IPS-18c (cell line): ENCODE results near the gene NLRP13.

Experiments used
- H3K4me3 ChIP-seq: 2 replicates; pipeline ENCODE4 v1.7.0; 2013; ENCODE audit warnings: low read depth, mild to moderate bottlenecking, low read length, moderate library complexity; ENCODE audit not compliant: insufficient read depth
- H3K9me3 ChIP-seq: one replicate; pipeline ENCODE4 v1.6.1; 2013; ENCODE audit warnings: mild to moderate bottlenecking, low read length, moderate library complexity; ENCODE audit not compliant: control insufficient read depth, insufficient read depth

Gene NLRP13

GRCh38 chr19:55909801-55910200 is 22.3 kb downstream of the NLRP13 start:
- no peak overlapping the region for H3K4me3 ChIP-seq
- H3K9me3 ChIP-seq = peaks cover 27% of the 10 kb centered on the region

GRCh38 chr19:55907746-55908145 is 24.4 kb downstream of the NLRP13 start:
- H3K9me3 ChIP-seq = peaks cover 39% of the 10 kb centered on the region

DNA sequence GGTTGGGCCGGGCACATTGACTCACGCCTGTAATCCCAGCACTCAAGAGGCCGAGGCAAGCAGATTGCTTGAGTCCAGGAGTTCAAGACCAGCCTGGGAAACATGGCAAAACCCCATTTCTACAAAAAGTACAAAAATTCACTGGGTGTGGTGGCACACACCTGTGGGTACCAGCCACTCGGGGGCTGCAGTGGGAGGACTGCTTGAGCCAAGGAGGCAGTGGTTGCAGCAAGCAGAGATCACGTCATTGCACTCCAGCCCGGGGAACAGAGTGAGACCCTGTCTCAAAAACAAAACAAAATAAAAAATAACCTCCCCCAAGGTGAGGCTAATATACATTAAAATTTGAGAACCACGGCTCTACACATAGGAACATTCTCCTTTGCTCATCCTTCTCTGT is 24.9 kb downstream of the NLRP13 start:
- peaks cover 37% of the 10 kb centered on the region for H3K9me3 ChIP-seq
- H3K4me3 ChIP-seq = no peak overlapping the region

More at GRCh38 chr19:55907746-55908145, 24.4 kb downstream of the NLRP13 start:
- no peak overlapping the region for H3K4me3 ChIP-seq

- Histone ChIP-seq H3K9me3 (peaks cover 38% of the 10 kb centered on the region), H3K4me3 (no peak overlapping the region)
Observed at GRCh38 chr19:55902080-55902751, 29.9 kb downstream of the NLRP13 start.

- Histone ChIP-seq H3K4me3 (no peak overlapping the region), H3K9me3 (peaks cover 35% of the 10 kb centered on the region)
Observed at GRCh38 chr19:55901369-55902079, 30.6 kb downstream of the NLRP13 start.

GRCh38 chr19:55898911-55899310 is 33.2 kb downstream of the NLRP13 start:
- H3K9me3 ChIP-seq = peaks cover 39% of the 10 kb centered on the region
- no peak overlapping the region for H3K4me3 ChIP-seq

GRCh38 chr19:55882626-55883025 is 49.5 kb downstream of the NLRP13 start:
- H3K4me3 ChIP-seq = no peak overlapping the region
- H3K9me3 ChIP-seq = peaks cover 28% of the 10 kb centered on the region

GRCh38 chr19:55877211-55877610 is 54.9 kb downstream of the NLRP13 start:
- Histone ChIP-seq H3K4me3 (no peak overlapping the region), H3K9me3 (peaks cover 21% of the 10 kb centered on the region)

- peaks cover 18% of the 10 kb centered on the region for H3K9me3 ChIP-seq
- H3K4me3 ChIP-seq = no peak overlapping the region
Observed at GRCh38 chr19:55870736-55871135, 61.4 kb downstream of the NLRP13 start.

DNA sequence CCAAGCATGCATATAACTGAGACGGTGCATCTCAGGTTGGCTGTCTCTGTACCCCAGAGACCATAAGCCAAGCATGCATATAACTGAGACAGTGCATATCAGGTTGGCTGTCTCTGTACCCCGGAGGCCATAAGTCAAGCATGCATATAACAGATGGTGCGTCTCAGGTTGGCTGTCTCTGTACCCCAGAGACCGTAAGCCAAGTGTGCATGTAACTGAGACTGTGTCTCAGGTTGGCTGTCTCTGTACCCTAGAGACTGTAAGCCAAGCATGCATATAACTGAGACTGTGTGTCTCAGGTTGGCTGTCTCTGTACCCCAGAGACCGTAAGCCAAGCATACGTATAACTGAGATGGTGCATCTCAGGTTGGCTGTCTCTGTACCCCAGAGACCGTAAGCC is 65.0 kb downstream of the NLRP13 start:
- H3K4me3 ChIP-seq = no peak overlapping the region; the same call in 1 of the 2 replicates
- peaks cover 22% of the 10 kb centered on the region for H3K9me3 ChIP-seq

DNA sequence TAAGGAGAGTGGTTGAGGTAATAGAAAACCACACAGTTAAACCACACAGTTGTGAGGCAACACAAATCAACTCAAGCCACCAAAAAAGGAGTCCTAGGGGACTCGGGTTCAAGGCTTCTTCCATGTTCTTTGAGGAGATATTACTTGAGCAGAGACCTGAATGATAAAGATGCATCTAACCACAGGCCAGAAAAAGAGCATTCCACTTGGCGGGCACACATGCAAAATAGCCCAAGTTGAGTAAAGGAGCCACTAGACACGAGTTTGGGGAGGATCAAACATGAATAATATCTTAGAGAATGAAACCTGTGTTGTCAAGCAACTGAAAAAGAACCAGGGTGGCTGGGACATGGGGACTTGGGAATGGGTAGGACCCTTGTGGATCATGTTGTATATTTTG is 65.6 kb downstream of the NLRP13 start:
- H3K4me3 ChIP-seq = no peak overlapping the region
- peaks cover 22% of the 10 kb centered on the region for H3K9me3 ChIP-seq

- Histone ChIP-seq H3K9me3 (peaks cover 33% of the 10 kb centered on the region), H3K4me3 (no peak overlapping the region; the same call in 1 of the 2 replicates)
Observed at GRCh38 chr19:55858969-55859368, 73.2 kb downstream of the NLRP13 start.

GRCh38 chr19:55858401-55858800 is 73.7 kb downstream of the NLRP13 start:
- peaks cover 36% of the 10 kb centered on the region for H3K9me3 ChIP-seq
- H3K4me3 ChIP-seq = no peak overlapping the region

- H3K4me3 ChIP-seq = no peak overlapping the region
Observed at GRCh38 chr19:55857974-55858373, 74.2 kb downstream of the NLRP13 start.

DNA sequence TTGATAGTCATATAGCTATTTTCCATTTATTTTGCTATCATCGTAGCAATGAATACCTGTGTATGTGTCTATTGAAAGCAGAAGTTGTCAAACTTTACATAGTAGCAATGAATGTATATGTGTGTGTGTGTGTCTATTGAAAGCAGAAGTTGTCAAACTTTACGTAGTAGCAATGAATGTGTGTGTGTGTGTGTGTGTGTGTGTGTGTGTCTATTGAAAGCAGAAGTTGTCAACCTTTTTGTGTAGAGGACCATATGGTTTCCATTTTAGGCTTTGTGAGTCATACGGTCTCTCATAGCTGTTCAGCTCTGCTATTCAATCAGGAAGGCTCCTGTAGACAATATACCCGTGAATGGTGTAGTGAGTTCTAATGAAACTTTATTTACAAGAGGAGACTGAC is 75.0 kb downstream of the NLRP13 start:
- H3K4me3 ChIP-seq = peak overlapping the region; percentile 34; the same call in 1 of the 2 replicates
- H3K9me3 ChIP-seq = peaks cover 34% of the 10 kb centered on the region

More at GRCh38 chr19:55857974-55858373, 74.2 kb downstream of the NLRP13 start:
- H3K9me3 ChIP-seq = peaks cover 34% of the 10 kb centered on the region

- peaks cover 31% of the 10 kb centered on the region for H3K9me3 ChIP-seq
Observed at GRCh38 chr19:55855160-55855559, 77.0 kb downstream of the NLRP13 start.

More at GRCh38 chr19:55855160-55855559, 77.0 kb downstream of the NLRP13 start:
- no peak overlapping the region for H3K4me3 ChIP-seq
